ENCODE data around the gene MRPS7.

- TF ChIP-seq BHLHE40 (IDR thresholded peaks at IDR 0.05; ENCODE audit: borderline replicate concordance in 1 of 2, low read depth in 2 of 2, low read length in 1 of 2) (no peak), CTCF (IDR thresholded peaks at IDR 0.05 in 2 of 3, conservative IDR thresholded peaks at IDR 0.05 in 1 of 3; ENCODE audit: control insufficient read depth in 2 of 3, extremely low read depth in 1 of 3, insufficient read depth in 1 of 3, low read depth in 3 of 3, low read length in 3 of 3) (no peak), RELA (IDR thresholded peaks at IDR 0.05; ENCODE audit: borderline replicate concordance, partially characterized antibody) (no peak), ATF2 (IDR thresholded peaks at IDR 0.05; ENCODE audit: low read length) (no peak), POLR2A (IDR thresholded peaks at IDR 0.05; ENCODE audit: low read depth, low read length) (no peak), RBBP5 (conservative IDR thresholded peaks at IDR 0.05) (no peak), CHD4 (IDR thresholded peaks at IDR 0.05) (no peak)
Measured at GRCh38 chr17:75277664-75278071, 16.0 kb downstream of the MRPS7 start.
